ENCODE measurements around the gene COL15A1.

The COL15A1 gene

GRCh38 chr9:98964911-98965336 is 21.2 kb downstream of the COL15A1 start:
- H3K4ac ChIP-seq (ENCODE audit: low read depth, low read length) = no peak overlapping the region
- no peak overlapping the region for H4K91ac ChIP-seq (ENCODE audit: low read depth, low read length)
- H2BK5ac ChIP-seq (ENCODE audit: low read depth, low read length, poor library complexity) = no peak overlapping the region
- no peak overlapping the region for H3K4me2 ChIP-seq (ENCODE audit: low read length)
- no peaks in the 10 kb centered on the region for H3K79me1 ChIP-seq (ENCODE audit: low read length)
- no peaks in the 10 kb centered on the region for H3K79me2 ChIP-seq (ENCODE audit: control insufficient read depth, insufficient read depth, low read length, poor library complexity)
- H3K9ac ChIP-seq (ENCODE audit: low read length) = no peak overlapping the region
- no peak overlapping the region for H2BK12ac ChIP-seq (ENCODE audit: low read length)
- no CpG with 5 or more reads among the region's 7 CpGs for WGBS (ENCODE audit: extremely low coverage, insufficient coverage, insufficient read length)
- no peak overlapping the region for H3K23ac ChIP-seq (ENCODE audit: low read length)
- peak; percentile 19 to 49 for DNase-seq
- no peak overlapping the region for H3K14ac ChIP-seq (ENCODE audit: low read length)
- H2AFZ ChIP-seq (ENCODE audit: insufficient read depth, low read length, poor library complexity) = no peak overlapping the region
- H3K9me3 ChIP-seq (ENCODE audit: insufficient read depth, low read depth, low read length) = peaks cover 1% of the 10 kb centered on the region
- H4K8ac ChIP-seq (ENCODE audit: low read depth, low read length) = no peak overlapping the region
- H3K27ac ChIP-seq (ENCODE audit: low read depth, low read length) = no peak overlapping the region
- H4K12ac ChIP-seq (ENCODE audit: low read depth, low read length) = no peak overlapping the region
- no peak overlapping the region for H2BK120ac ChIP-seq (ENCODE audit: insufficient read depth, low read length, poor library complexity)
- H3K4me1 ChIP-seq (ENCODE audit: control insufficient read depth in 1 of 2, insufficient read depth in 2 of 2, low read length in 2 of 2) = peaks cover 0 to 2% of the 10 kb centered on the region in 2 experiments
- no peaks in the 10 kb centered on the region for H3K27me3 ChIP-seq (ENCODE audit: insufficient read depth, low read length)
- no peak overlapping the region for H3K4me3 ChIP-seq (ENCODE audit: low read depth, low read length)
- no peak overlapping the region for H2AK5ac ChIP-seq (ENCODE audit: low read length)
- no peak overlapping the region for H3K18ac ChIP-seq (ENCODE audit: low read length)
- H3K36me3 ChIP-seq (ENCODE audit: control insufficient read depth in 1 of 2, insufficient read depth in 2 of 2, low read length in 2 of 2) = no peaks in the 10 kb centered on the region

GRCh38 chr9:98966676-98967075 is 23.0 kb downstream of the COL15A1 start:
- Histone ChIP-seq H3K4me1 (ENCODE audit: control insufficient read depth in 1 of 2, insufficient read depth in 2 of 2, low read length in 2 of 2) (peaks cover 7 to 10% of the 10 kb centered on the region in 2 experiments), H4K8ac (ENCODE audit: low read depth, low read length) (no peak overlapping the region), H3K9me3 (ENCODE audit: insufficient read depth, low read depth, low read length) (peaks cover 1% of the 10 kb centered on the region), H3K27ac (ENCODE audit: low read depth, low read length) (no peak overlapping the region), H3K79me1 (ENCODE audit: low read length) (no peaks in the 10 kb centered on the region), H3K18ac (ENCODE audit: low read length) (no peak overlapping the region), H2BK120ac (ENCODE audit: insufficient read depth, low read length, poor library complexity) (no peak overlapping the region), H4K12ac (ENCODE audit: low read depth, low read length) (no peak overlapping the region), H3K27me3 (ENCODE audit: insufficient read depth, low read length) (no peaks in the 10 kb centered on the region), H3K36me3 (ENCODE audit: control insufficient read depth in 1 of 2, insufficient read depth in 2 of 2, low read length in 2 of 2) (no peaks in the 10 kb centered on the region), H3K4me3 (ENCODE audit: low read depth, low read length) (no peak overlapping the region), H3K9ac (ENCODE audit: low read length) (no peak overlapping the region), H2BK5ac (ENCODE audit: low read depth, low read length, poor library complexity) (no peak overlapping the region), H3K4ac (ENCODE audit: low read depth, low read length) (no peak overlapping the region), H3K23ac (ENCODE audit: low read length) (no peak overlapping the region), H3K14ac (ENCODE audit: low read length) (no peak overlapping the region), H2AFZ (ENCODE audit: insufficient read depth, low read length, poor library complexity) (no peak overlapping the region), H2AK5ac (ENCODE audit: low read length) (no peak overlapping the region), H3K79me2 (ENCODE audit: control insufficient read depth, insufficient read depth, low read length, poor library complexity) (no peaks in the 10 kb centered on the region), H4K91ac (ENCODE audit: low read depth, low read length) (no peak overlapping the region), H3K4me2 (ENCODE audit: low read length) (no peak overlapping the region), H2BK12ac (ENCODE audit: low read length) (no peak overlapping the region)
- no CpG with 5 or more reads among the region's 4 CpGs for WGBS (ENCODE audit: extremely low coverage, insufficient coverage, insufficient read length)
- no peak for DNase-seq

- H3K4me3 ChIP-seq (ENCODE audit: low read depth, low read length) = no peak overlapping the region
- no peaks in the 10 kb centered on the region for H3K79me1 ChIP-seq (ENCODE audit: low read length)
- peaks cover 1% of the 10 kb centered on the region for H3K9me3 ChIP-seq (ENCODE audit: insufficient read depth, low read depth, low read length)
- H2AK5ac ChIP-seq (ENCODE audit: low read length) = no peak overlapping the region
- no peaks in the 10 kb centered on the region for H3K27me3 ChIP-seq (ENCODE audit: insufficient read depth, low read length)
- WGBS (ENCODE audit: extremely low coverage, insufficient coverage, insufficient read length) = no CpG with 5 or more reads among the region's 4 CpGs
- H3K79me2 ChIP-seq (ENCODE audit: control insufficient read depth, insufficient read depth, low read length, poor library complexity) = no peaks in the 10 kb centered on the region
- H2AFZ ChIP-seq (ENCODE audit: insufficient read depth, low read length, poor library complexity) = no peak overlapping the region
- no peak overlapping the region for H3K27ac ChIP-seq (ENCODE audit: low read depth, low read length)
- no peaks in the 10 kb centered on the region for H3K36me3 ChIP-seq (ENCODE audit: control insufficient read depth in 1 of 2, insufficient read depth in 2 of 2, low read length in 2 of 2)
- no peak overlapping the region for H4K12ac ChIP-seq (ENCODE audit: low read depth, low read length)
- no peak overlapping the region for H2BK120ac ChIP-seq (ENCODE audit: insufficient read depth, low read length, poor library complexity)
- no peak overlapping the region for H3K23ac ChIP-seq (ENCODE audit: low read length)
- H3K4me1 ChIP-seq (ENCODE audit: control insufficient read depth in 1 of 2, insufficient read depth in 2 of 2, low read length in 2 of 2) = peaks cover 7 to 8% of the 10 kb centered on the region in 2 experiments
- no peak overlapping the region for H2BK12ac ChIP-seq (ENCODE audit: low read length)
- no peak overlapping the region for H3K9ac ChIP-seq (ENCODE audit: low read length)
- H3K18ac ChIP-seq (ENCODE audit: low read length) = no peak overlapping the region
- no peak overlapping the region for H4K91ac ChIP-seq (ENCODE audit: low read depth, low read length)
- no peak overlapping the region for H3K14ac ChIP-seq (ENCODE audit: low read length)
- H4K8ac ChIP-seq (ENCODE audit: low read depth, low read length) = no peak overlapping the region
- H2BK5ac ChIP-seq (ENCODE audit: low read depth, low read length, poor library complexity) = no peak overlapping the region
- no peak overlapping the region for H3K4ac ChIP-seq (ENCODE audit: low read depth, low read length)
- no peak overlapping the region for H3K4me2 ChIP-seq (ENCODE audit: low read length)
- DNase-seq = no peak
These were observed 23.6 kb downstream of the COL15A1 start for GRCh38 chr9:98967257-98967656.

GRCh38 chr9:98967680-98968079 is 24.0 kb downstream of the COL15A1 start:
- no peak overlapping the region for H2BK5ac ChIP-seq (ENCODE audit: low read depth, low read length, poor library complexity)
- H3K4me1 ChIP-seq (ENCODE audit: control insufficient read depth in 1 of 2, insufficient read depth in 2 of 2, low read length in 2 of 2) = peaks cover 7 to 8% of the 10 kb centered on the region in 2 experiments
- H2BK120ac ChIP-seq (ENCODE audit: insufficient read depth, low read length, poor library complexity) = no peak overlapping the region
- no peak overlapping the region for H2BK12ac ChIP-seq (ENCODE audit: low read length)
- H3K79me2 ChIP-seq (ENCODE audit: control insufficient read depth, insufficient read depth, low read length, poor library complexity) = no peaks in the 10 kb centered on the region
- H3K23ac ChIP-seq (ENCODE audit: low read length) = no peak overlapping the region
- no peak overlapping the region for H4K91ac ChIP-seq (ENCODE audit: low read depth, low read length)
- H3K36me3 ChIP-seq (ENCODE audit: control insufficient read depth in 1 of 2, insufficient read depth in 2 of 2, low read length in 2 of 2) = no peaks in the 10 kb centered on the region
- no peak overlapping the region for H3K4me3 ChIP-seq (ENCODE audit: low read depth, low read length)
- H2AK5ac ChIP-seq (ENCODE audit: low read length) = no peak overlapping the region
- H3K4ac ChIP-seq (ENCODE audit: low read depth, low read length) = no peak overlapping the region
- no peak for DNase-seq
- no peak overlapping the region for H2AFZ ChIP-seq (ENCODE audit: insufficient read depth, low read length, poor library complexity)
- peaks cover 1% of the 10 kb centered on the region for H3K9me3 ChIP-seq (ENCODE audit: insufficient read depth, low read depth, low read length)
- H4K12ac ChIP-seq (ENCODE audit: low read depth, low read length) = no peak overlapping the region
- H3K27me3 ChIP-seq (ENCODE audit: insufficient read depth, low read length) = no peaks in the 10 kb centered on the region
- H3K14ac ChIP-seq (ENCODE audit: low read length) = no peak overlapping the region
- no peak overlapping the region for H3K27ac ChIP-seq (ENCODE audit: low read depth, low read length)
- H4K8ac ChIP-seq (ENCODE audit: low read depth, low read length) = no peak overlapping the region
- no peaks in the 10 kb centered on the region for H3K79me1 ChIP-seq (ENCODE audit: low read length)
- no CpG with 5 or more reads among the region's 4 CpGs for WGBS (ENCODE audit: extremely low coverage, insufficient coverage, insufficient read length)
- H3K18ac ChIP-seq (ENCODE audit: low read length) = no peak overlapping the region
- H3K4me2 ChIP-seq (ENCODE audit: low read length) = no peak overlapping the region
- H3K9ac ChIP-seq (ENCODE audit: low read length) = no peak overlapping the region

All from trophoblast cell (in vitro differentiated cells and primary cell).